Inflammatory macrophage treated with lipopolysaccharide for 4 hours (primary cell): ENCODE results near the gene LINC01488.

ENCODE experiments used
- DNase-seq: peaks from one replicate; pipeline ENCODE4 v3.0.0-alpha.2; 2020

The LINC01488 gene

GRCh38 chr11:69513196-69513595 lies 31.7 kb downstream of the LINC01488 start:
- no peak for DNase-seq

GRCh38 chr11:69513663-69514224 lies 32.3 kb downstream of the LINC01488 start:
- DNase-seq, result no peak

- DNase-seq, result no peak
Observed at GRCh38 chr11:69514771-69515170, 33.3 kb downstream of the LINC01488 start.

- peak; percentile 63 for DNase-seq
Observed at GRCh38 chr11:69515271-69516245, 34.1 kb downstream of the LINC01488 start.

- DNase-seq, result no peak
Observed at GRCh38 chr11:69516526-69516925, 35.1 kb downstream of the LINC01488 start.

- DNase-seq, result no peak
Observed at GRCh38 chr11:69518081-69518950, 36.9 kb downstream of the LINC01488 start.

GRCh38 chr11:69520186-69520916 lies 38.9 kb downstream of the LINC01488 start:
- DNase-seq, result peak; percentile 20

- DNase-seq, result no peak
Observed at GRCh38 chr11:69521457-69521856, 40.0 kb downstream of the LINC01488 start.

GRCh38 chr11:69523453-69523852 lies 42.0 kb downstream of the LINC01488 start:
- no peak for DNase-seq

- no peak for DNase-seq
Observed at GRCh38 chr11:69524291-69524882, 42.9 kb downstream of the LINC01488 start.

- no peak for DNase-seq
Observed at GRCh38 chr11:69524991-69525411, 43.5 kb downstream of the LINC01488 start.

- DNase-seq, result no peak
Observed at GRCh38 chr11:69525516-69526452, 44.3 kb downstream of the LINC01488 start.

- no peak for DNase-seq
Observed at GRCh38 chr11:69526453-69526810, 45.0 kb downstream of the LINC01488 start.

GRCh38 chr11:69529001-69529400 lies 47.5 kb downstream of the LINC01488 start:
- no peak for DNase-seq

GRCh38 chr11:69530278-69531070 lies 49.0 kb downstream of the LINC01488 start:
- DNase-seq, result peak; percentile 48

GRCh38 chr11:69531071-69531716 lies 49.7 kb downstream of the LINC01488 start:
- DNase-seq, result no peak

- no peak for DNase-seq
Observed at GRCh38 chr11:69531717-69532088, 50.2 kb downstream of the LINC01488 start.

- no peak for DNase-seq
Observed at GRCh38 chr11:69533296-69534165, 52.1 kb downstream of the LINC01488 start.

GRCh38 chr11:69534166-69534530 lies 52.7 kb downstream of the LINC01488 start:
- no peak for DNase-seq
